ENCODE measurements around the gene METTL8. TPM values are rescaled to one million over a fixed set of nuclear protein-coding genes. Genes with fewer than 3 reads are reported as not detected.

Gene METTL8
- total RNA-seq, 1 donor from 2014 or later = 11.0 TPM

DNA sequence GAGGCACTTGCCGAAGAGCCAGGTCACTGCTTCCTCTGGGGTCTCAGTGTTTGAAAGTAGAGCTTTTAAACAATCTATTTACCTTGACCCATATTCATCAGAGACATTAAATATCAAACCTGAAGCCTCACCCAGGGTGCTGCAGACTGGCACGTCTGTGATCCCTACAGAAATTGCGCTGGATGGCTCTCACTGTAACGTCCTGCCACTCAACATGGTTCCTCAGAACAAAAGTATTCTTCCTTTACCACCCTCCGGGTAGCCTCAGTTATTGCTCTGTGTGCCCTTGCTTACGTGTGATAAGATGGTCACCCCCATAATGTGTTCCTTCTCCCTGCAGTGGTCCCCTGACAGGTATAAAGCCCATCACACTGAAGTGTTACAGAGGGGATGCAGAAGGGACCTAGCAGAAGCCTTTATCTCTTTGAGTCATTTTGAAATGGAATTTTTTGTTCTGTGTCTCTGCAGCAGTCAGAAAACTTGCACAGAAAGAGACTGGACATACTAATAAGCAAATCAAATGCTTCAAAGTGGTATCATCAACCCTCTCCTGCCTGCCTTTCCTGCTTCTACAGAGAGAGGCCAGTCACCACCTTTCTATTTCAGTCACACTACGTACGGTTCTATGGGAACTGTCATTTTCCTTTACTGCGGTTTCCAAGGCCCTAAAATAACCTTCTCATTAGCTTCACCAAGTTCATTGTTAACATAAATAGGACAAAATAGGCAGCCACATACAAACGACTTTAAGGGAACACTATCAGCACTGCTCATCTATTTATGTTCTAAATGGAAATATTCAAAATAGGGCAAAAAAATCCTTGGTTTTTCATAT, 86.8 kb downstream of the METTL8 start:
- DNase-seq (ENCODE audit: low spot score) = no peak

GRCh38 chr2:171345971-171346722, 87.6 kb downstream of the METTL8 start:
- no peak for DNase-seq (ENCODE audit: low spot score)

- DNase-seq (ENCODE audit: low spot score) = no peak
Observed at GRCh38 chr2:171344182-171344581, 89.6 kb downstream of the METTL8 start.

GRCh38 chr2:171342067-171342413, 91.8 kb downstream of the METTL8 start:
- DNase-seq (ENCODE audit: low spot score) = no peak

- no peak for DNase-seq (ENCODE audit: low spot score)
Observed at GRCh38 chr2:171341394-171342066, 92.3 kb downstream of the METTL8 start.

DNA sequence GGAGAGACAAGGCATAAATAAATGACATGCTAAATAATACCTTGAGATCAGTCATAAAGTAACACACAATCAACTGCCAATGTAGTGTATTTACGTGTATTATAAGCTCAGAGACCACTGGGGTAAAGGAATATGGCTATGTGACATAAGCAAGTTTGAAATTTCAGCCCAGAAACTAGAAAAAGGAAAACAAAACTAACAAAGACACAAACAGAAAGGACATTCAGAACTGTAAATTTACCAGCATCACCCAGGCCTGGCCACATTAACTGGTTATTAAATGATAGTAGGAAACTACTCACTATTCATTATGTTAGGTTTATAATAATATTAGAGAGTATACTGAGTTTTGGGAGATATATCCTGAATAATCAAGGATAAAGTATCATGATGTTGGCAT, 98.8 kb downstream of the METTL8 start:
- no peak for DNase-seq (ENCODE audit: low spot score)

GRCh38 chr2:171334171-171334570, 99.6 kb downstream of the METTL8 start:
- DNase-seq (ENCODE audit: low spot score) = no peak

DNA sequence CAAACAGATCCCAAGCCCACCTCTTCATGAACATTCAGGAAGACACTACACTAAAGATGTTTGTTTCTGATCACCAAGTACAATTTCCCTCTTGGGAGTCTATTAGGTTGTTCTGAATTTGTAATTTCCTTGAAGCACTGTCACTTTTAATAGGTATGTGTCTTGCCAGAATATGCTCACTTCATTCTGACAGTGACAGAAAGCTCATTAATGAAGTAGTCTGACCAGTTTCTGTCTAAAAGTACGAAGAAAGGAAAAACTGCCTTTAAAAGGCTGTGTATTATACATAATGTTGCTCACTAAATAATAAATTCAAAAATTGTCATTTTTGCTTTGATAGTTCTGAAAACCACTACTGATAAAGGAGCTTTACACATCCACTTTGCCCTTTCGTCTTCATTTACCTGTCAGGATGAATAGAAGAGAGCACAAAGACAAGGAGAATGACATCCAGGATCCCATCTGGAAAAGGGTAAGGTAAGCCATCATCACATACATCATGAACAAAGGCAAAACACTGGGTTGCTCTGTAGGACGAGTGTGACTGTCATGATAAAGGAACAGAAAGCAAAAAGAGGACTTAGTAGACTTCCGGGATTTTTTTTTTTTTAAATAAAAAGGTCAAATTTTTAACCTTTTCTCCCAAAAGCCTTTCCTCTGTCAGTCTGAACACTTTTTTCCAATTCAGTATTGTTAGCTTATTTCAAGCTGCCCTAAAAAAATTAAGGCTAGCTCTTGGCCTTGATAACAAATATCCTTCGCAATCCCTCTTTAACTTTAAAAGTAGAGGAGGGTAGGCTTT, 103.4 kb downstream of the METTL8 start:
- DNase-seq (ENCODE audit: low spot score) = no peak

DNA sequence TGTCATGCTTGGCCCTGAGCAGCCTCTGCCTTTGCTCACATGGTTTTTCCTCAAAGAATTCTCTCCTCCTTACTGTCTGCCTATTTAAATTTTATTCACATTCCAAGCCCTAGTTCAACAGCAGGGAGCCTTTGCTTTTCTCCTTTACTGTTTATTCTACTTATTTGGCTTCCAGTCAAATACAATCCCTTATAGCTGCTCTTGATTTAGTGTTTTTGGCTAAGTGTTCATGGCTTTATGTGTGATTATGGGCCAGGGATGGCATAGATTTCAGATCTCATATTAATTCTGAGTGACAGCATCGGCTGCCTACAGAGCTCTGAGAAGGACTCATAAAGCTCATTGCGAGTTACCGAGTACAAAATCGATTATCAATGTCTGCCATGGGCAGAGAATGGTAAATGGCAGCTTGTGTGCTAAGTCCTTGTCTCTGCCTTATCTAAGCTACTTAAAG, 106.7 kb downstream of the METTL8 start:
- DNase-seq (ENCODE audit: low spot score) = no peak

GRCh38 chr2:171325886-171326585, 107.8 kb downstream of the METTL8 start:
- no peak for DNase-seq (ENCODE audit: low spot score)

- DNase-seq (ENCODE audit: low spot score) = no peak
Observed at GRCh38 chr2:171323971-171324528, 109.7 kb downstream of the METTL8 start.

- no peak for DNase-seq (ENCODE audit: low spot score)
Observed at GRCh38 chr2:171322928-171323327, 110.9 kb downstream of the METTL8 start.

GRCh38 chr2:171320731-171321130, 113.1 kb downstream of the METTL8 start:
- DNase-seq (ENCODE audit: low spot score) = no peak

DNA sequence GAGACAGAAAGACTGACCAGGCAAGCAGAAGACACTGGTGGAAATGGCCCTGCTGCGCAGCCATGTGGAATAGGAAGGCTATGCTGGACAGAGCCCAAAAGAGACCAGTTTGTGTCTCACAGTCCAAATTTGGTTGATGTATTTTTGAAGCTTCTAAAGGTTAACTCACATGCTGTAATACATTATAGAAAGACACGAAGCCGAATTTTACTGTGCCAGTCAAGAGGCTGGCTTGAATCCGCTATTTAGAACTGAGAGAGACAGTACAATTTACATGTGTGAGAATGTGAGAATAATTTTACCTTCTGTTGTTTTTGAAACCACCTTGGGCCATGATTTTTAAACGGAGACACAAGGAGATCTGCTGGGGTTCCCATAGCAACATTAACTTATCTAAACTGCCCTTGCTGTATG, 113.6 kb downstream of the METTL8 start:
- DNase-seq (ENCODE audit: low spot score) = no peak

GRCh38 chr2:171319164-171319810, 114.5 kb downstream of the METTL8 start:
- no peak for DNase-seq (ENCODE audit: low spot score)

DNA sequence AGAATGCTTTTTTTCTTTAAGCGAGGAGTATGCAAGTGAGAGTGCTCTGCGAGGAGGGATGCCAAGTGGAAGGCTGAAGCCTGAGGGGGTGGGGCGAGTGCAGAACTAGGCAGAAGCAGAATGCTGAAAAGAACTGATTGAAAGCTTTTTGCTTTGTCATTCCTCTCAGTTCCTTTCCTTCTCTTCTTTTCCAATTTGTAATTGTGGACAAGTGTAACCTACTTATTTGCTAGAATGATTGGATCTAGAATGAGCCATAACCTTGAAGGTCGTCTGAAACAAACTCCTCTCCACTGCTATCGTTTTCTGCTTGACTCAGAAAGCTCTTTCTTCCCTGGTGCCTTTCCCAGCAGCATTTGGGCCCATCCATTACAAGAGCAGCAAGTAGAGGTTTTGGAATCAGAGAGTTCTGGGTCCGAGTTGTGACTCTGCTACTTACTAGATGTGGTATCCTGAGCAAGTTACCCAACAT, 115.3 kb downstream of the METTL8 start:
- no peak for DNase-seq (ENCODE audit: low spot score)

DNA sequence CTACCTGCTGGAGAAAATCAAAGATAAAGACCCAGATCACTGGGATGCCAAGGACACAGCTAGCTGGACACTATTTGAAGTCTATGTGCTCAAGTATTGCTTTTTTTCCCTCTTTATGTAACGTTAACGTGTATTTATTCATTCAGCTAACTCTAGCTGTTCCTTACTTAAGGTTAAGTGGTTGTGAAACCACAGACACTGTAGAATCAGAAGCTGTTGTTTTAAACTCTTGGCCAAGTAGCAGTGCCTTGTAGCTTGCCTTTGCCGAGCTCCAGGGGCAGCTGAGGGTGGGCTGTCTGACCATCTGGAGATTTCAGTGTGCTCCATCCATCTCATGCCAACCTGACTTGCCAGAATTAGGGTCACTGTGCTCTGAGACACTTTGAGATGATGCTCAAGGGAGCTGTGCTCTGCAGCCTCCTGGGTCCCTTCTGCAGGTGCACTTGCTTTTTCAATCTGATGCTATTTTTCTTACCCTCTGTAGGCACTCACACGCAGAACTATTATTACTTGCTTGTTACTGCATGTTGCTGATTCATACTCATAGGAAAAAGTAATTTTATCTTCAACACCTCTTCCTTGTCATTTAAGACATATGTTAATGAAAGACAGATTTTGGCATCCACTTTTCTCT, 116.2 kb downstream of the METTL8 start:
- DNase-seq (ENCODE audit: low spot score) = no peak

- no peak for DNase-seq (ENCODE audit: low spot score)
Observed at GRCh38 chr2:171316755-171317337, 116.9 kb downstream of the METTL8 start.

GRCh38 chr2:171316220-171316619, 117.6 kb downstream of the METTL8 start:
- no peak for DNase-seq (ENCODE audit: low spot score)

All from mucosa of gallbladder (tissue), 1 donor.